ENCODE results near the gene OSTC. TPM values are rescaled to one million over a fixed set of nuclear protein-coding genes. Genes with fewer than 3 reads are reported as not detected.
A peak's percentile ranks its signal among the peaks of the same experiment; 100 is the strongest.

The OSTC gene
- total RNA-seq, 1 donor from 2014 or later: 42.8 TPM

GRCh38 chr4:108620101-108620932, 30.1 kb upstream of the OSTC start, which contains the start of gene RPL34:
TSS of gene RPL34 (plus strand) at chr4:108620576. CDS start at chr4:108621960, 1,384 bp downstream.
- Mint-ChIP-seq H3K36me3 (ENCODE audit: unreplicated experiment) (peaks cover 5% of the 10 kb centered on the region), H3K4me1 (ENCODE audit: low read depth, unreplicated experiment) (peaks cover 6% of the 10 kb centered on the region), H3K4me3 (ENCODE audit: unreplicated experiment) (peak within 1 kb of the TSS; percentile 100), H3K27me3 (ENCODE audit: unreplicated experiment) (no peaks in the 10 kb centered on the region), H3K27ac (ENCODE audit: unreplicated experiment) (peak within 1 kb of the TSS; percentile 72), H3K9me3 (ENCODE audit: unreplicated experiment) (peaks cover 6% of the 10 kb centered on the region)
- DNase-seq: peak; percentile 90
- TF ChIP-seq CTCF (IDR thresholded peaks at IDR 0.05; ENCODE audit: partially characterized antibody, unreplicated experiment): no peak

GRCh38 chr4:108620933-108621905, 29.2 kb upstream of the OSTC start:
- no peak for TF ChIP-seq CTCF (IDR thresholded peaks at IDR 0.05; ENCODE audit: partially characterized antibody, unreplicated experiment)
- H3K4me3 Mint-ChIP-seq (ENCODE audit: unreplicated experiment): peak overlapping the region; percentile 100
- no peak for DNase-seq
- H3K27me3 Mint-ChIP-seq (ENCODE audit: unreplicated experiment): no peaks in the 10 kb centered on the region
- peak overlapping the region; percentile 72 for H3K27ac Mint-ChIP-seq (ENCODE audit: unreplicated experiment)
- peaks cover 6% of the 10 kb centered on the region for H3K4me1 Mint-ChIP-seq (ENCODE audit: low read depth, unreplicated experiment)
- no peaks in the 10 kb centered on the region for H3K36me3 Mint-ChIP-seq (ENCODE audit: unreplicated experiment)
- peaks cover 6% of the 10 kb centered on the region for H3K9me3 Mint-ChIP-seq (ENCODE audit: unreplicated experiment)

- no peak for DNase-seq
- Mint-ChIP-seq H3K9me3 (ENCODE audit: unreplicated experiment) (peaks cover 6% of the 10 kb centered on the region), H3K27ac (ENCODE audit: unreplicated experiment) (no peak overlapping the region), H3K27me3 (ENCODE audit: unreplicated experiment) (no peaks in the 10 kb centered on the region), H3K4me1 (ENCODE audit: low read depth, unreplicated experiment) (peaks cover 6% of the 10 kb centered on the region), H3K36me3 (ENCODE audit: unreplicated experiment) (no peaks in the 10 kb centered on the region), H3K4me3 (ENCODE audit: unreplicated experiment) (peak overlapping the region; percentile 60)
- no peak for TF ChIP-seq CTCF (IDR thresholded peaks at IDR 0.05; ENCODE audit: partially characterized antibody, unreplicated experiment)
Observed at GRCh38 chr4:108622022-108622421, 28.4 kb upstream of the OSTC start.

GRCh38 chr4:108622828-108623227, 27.6 kb upstream of the OSTC start:
- H3K9me3 Mint-ChIP-seq (ENCODE audit: unreplicated experiment): peaks cover 6% of the 10 kb centered on the region
- DNase-seq: no peak
- no peaks in the 10 kb centered on the region for H3K27me3 Mint-ChIP-seq (ENCODE audit: unreplicated experiment)
- peak overlapping the region; percentile 3 for H3K4me3 Mint-ChIP-seq (ENCODE audit: unreplicated experiment)
- no peaks in the 10 kb centered on the region for H3K36me3 Mint-ChIP-seq (ENCODE audit: unreplicated experiment)
- H3K27ac Mint-ChIP-seq (ENCODE audit: unreplicated experiment): peak overlapping the region; percentile 11
- TF ChIP-seq CTCF (IDR thresholded peaks at IDR 0.05; ENCODE audit: partially characterized antibody, unreplicated experiment): no peak
- peaks cover 6% of the 10 kb centered on the region for H3K4me1 Mint-ChIP-seq (ENCODE audit: low read depth, unreplicated experiment)

Data from glutamatergic neuron (in vitro differentiated cells).